Measurements from ENCODE around the gene NUP205.
A peak's percentile ranks its signal among the peaks of the same experiment; 100 is the strongest.

Gene NUP205

GRCh38 chr7:135557455-135558336, at the start of gene NUP205:
TSS of gene NUP205 (plus strand) at chr7:135557917. CDS start at chr7:135557945, 28 bp downstream.
- peak; percentile 82 to 89 (median 89) for DNase-seq

- DNase-seq, result peak in 2 of 3 donors; percentile 47 to 55
Observed at GRCh38 chr7:135508883-135509588, 48.7 kb upstream of the NUP205 start.

DNA sequence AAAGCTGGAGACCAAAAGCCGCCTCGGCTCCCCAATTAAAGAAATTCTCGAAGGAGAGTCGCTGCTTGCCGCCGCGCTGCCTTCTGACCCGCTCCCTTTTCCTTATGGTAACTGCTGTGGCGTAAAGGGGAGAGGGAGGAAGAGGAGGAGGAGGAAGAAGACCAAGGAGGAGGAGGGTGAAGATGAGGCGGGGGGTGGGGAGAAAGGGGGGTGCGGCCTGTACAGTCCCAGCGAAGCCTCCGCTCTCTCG, 48.2 kb upstream of the NUP205 start:
- DNase-seq, result no peak

DNA sequence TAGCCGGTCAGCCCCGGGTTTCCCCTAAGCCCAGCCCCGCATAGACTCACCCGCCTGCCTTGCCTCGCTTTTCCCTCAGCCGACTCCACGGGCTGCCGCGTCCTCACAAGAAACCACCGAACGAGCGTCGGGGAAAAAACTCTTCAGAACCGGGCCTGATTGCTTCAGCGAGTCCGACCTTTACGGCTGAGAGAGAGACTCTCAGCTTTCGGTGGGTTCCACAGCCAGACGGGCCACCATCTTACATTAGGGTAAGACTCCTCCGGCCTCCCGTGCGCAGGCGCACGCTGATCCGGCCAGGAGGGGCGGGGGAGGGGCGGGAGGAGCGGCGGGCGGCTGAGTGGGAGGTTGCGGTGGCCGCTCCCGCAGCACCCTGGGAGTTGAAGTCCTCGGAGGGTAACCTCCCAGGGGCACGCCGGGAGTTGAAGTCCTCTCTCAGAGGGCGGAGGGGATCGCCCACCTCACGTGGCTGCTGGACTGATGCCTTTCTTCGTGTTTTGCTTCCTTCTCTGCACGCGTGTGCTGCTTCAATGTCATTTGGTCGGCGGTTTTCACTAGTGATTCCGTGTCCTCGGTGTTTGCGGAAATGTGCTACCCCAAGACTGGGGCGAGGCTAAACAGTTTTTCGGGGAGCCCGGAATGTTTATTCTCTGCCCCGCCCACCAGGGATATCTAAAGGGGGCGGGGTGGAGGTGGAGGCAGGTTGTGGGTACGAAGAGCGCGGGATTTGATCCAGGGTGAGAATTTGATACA, 47.7 kb upstream of the NUP205 start, which contains the start of gene CNOT4:
CNOT4 (minus strand) TSS at position 264 of the 753 bp plus-strand sequence. CDS start 71,771 bp downstream, outside the sequence.
- peak; percentile 98 to 99 (median 99) for DNase-seq

GRCh38 chr7:135510592-135511183, 47.0 kb upstream of the NUP205 start:
- peak; percentile 35 to 51 (median 37) for DNase-seq

GRCh38 chr7:135512135-135512887, 45.4 kb upstream of the NUP205 start:
- peak; percentile 85 to 93 (median 91) for DNase-seq

- DNase-seq, result no peak
Observed at GRCh38 chr7:135514856-135515255, 42.9 kb upstream of the NUP205 start.

DNA sequence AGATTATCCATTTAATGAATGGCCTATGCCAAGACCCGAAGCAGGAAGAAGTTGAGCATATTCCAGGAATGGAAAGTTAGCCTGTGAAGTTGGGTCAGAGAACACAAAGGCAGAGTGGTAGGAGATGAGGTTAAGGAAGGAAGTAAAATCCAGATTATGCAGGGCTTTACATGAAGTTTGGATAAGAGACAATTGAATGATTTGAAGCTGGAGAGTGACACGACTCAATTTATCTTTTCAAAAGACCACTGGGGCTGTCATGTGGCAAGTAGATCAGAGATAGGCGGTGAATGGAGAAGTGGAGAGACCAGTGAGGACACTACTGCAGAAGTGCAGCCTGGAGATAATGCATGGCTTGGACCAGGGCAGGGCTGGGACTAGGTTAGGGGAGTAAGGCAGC, 40.7 kb upstream of the NUP205 start:
- DNase-seq, result peak in 1 of 3 donors; percentile 13

- no peak for DNase-seq
Observed at GRCh38 chr7:135518748-135519147, 39.0 kb upstream of the NUP205 start.

GRCh38 chr7:135519233-135519688, 38.5 kb upstream of the NUP205 start:
- no peak for DNase-seq

GRCh38 chr7:135519871-135520270, 37.8 kb upstream of the NUP205 start:
- no peak for DNase-seq

GRCh38 chr7:135522509-135522908, 35.2 kb upstream of the NUP205 start:
- DNase-seq, result no peak

DNA sequence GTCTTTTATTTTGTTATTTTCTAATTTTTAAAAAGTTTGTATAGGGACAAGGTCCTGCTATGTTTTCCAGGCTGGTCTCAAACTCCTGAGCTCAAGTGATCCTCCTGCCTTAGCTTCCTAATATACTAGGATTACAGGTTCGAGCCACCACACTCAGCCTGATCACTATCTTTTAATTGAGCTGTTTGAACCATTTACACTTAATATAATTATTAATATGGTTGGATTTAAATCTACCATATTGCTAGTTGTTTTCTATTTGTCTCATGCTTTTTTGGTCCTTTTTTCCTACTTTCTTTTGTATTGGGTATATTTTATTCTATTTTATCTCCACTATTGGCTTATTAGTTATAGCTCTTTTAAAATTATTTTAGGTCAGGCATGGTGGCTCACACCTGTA, 34.6 kb upstream of the NUP205 start:
- no peak for DNase-seq

DNA sequence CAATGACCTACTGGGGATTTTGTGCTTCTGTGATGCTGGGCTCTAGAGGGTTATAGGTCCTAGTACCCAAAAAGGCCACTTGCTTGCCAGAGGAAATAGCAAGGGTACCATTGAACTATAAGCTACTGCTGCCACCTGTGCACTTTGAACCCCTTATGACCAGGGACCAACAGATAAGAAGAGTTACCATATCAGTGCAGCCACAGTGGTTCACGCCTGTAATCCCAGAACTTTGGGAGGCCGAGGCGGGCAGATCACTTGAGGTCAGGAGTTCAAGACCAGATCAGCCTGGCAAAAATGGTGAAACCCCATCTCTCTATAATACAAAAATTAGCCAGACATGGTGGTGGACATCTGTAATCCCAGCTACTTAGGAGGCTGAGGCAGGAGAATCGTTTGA, 32.3 kb upstream of the NUP205 start:
- DNase-seq, result no peak

- DNase-seq, result no peak
Observed at GRCh38 chr7:135527025-135527424, 30.7 kb upstream of the NUP205 start.

- peak; percentile 8 to 25 (median 14) for DNase-seq
Observed at GRCh38 chr7:135536150-135536549, 21.6 kb upstream of the NUP205 start.

DNA sequence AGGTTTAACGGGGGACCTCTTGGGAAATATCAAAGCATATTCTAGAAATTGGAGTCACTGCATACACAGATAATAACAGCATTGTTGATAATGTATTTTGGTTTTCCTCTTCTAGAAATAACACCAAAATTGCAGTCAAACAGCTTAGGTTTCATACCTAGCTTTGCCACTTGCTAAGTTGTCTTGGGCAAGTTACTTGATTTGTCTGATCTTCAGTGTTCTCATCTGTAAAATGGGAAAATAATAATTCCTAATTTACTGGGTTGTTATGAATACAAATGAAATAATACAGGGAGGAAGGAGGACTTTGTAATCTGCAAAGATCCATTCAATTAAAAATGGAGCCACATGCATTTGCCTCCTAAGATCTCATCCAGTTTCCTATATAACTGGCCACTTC, 20.3 kb upstream of the NUP205 start:
- no peak for DNase-seq

- DNase-seq, result peak; percentile 51 to 78 (median 71)
Observed at GRCh38 chr7:135537905-135538304, 19.8 kb upstream of the NUP205 start.

DNA sequence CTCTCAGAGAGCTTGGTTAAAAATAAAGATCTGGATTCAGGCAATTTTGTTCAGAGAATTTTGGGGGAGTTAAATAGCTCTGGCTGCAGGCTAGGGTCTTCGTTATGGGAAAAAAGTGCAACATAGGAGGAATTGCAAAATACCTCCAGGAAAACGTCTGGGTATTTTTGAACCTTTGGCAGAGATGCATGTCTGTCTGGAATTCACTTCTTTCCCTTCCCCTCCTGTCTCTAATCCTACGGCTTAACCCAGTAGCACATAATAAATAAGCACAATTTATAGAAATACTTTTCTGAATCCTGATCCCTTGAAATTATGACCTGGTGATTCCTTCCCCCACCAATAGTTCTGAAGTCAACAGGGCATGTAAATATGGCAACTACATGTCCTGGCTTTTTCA, 19.3 kb upstream of the NUP205 start:
- no peak for DNase-seq

DNA sequence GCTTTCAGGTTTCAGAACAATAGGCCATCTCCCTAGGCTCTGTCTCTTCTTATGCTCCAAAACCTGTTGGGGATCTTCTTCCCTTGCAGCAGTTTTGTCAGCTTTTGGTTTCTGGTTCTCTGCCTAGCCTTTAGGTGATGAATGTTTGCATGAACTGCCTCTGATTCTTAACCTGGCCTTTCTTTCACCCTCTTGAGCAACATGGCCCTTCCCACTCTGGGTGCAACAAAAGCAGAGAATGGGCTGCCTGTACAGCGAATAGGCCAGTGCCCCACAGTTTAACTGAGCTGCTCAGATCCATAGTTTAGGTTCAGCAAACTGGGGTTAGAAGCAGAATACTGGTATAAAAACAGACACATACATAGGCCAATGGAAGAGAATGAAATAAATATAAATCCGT, 18.1 kb upstream of the NUP205 start:
- no peak for DNase-seq

DNA sequence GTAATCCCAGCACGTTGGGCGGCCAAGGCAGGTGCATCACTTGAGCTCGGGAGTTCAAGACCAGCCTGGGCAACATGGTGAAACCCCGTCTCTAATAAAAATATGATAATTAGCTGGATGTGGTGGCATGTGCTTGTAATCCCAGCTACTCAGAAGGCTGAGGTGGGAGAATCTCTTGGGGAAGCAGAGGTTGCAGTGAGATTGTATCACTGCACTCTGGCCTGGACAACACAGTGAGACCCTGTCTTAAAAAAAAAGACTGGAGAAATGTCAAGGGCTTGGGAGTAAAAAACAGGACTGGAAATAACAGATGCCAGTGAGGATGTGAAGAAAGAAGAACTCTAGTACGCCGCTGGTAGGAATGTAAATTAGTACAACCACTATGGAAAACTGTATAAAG, 16.7 kb upstream of the NUP205 start:
- no peak for DNase-seq

DNA sequence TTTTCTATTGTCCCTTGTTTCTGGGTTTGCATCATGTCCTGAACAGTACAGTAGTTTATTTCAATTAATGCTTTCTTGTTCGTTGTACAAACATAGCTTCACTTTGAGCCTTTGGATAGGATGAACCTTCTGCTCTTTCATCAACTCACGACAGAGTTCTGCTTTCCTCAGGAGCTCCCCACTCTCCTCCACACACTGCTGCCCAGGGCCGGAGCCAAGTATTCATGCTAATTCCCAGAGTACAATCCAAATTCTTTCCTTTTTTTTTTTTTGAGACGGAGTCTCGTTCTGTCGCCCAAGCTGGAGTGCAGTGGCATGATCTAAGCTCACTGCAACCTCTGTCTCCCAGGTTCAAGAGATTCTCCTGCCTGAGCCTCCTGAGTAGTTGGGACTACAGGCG, 7.5 kb upstream of the NUP205 start:
- no peak for DNase-seq
